GM23338 (cell line): Measurements from ENCODE around the gene HSH2D.

Experiments
- CREB1 ChIP-seq: fragments of 250-450 bp; sonication (Bioruptor Pico); IDR thresholded peaks from 2 replicates; pipeline ENCODE4 v1.5.0; 2020; ENCODE audit warnings: low read depth, mild to moderate bottlenecking, moderate library complexity
- CTCF ChIP-seq, 2 experiments: fragments of 200-600 bp in 1 of 2; sonication (generic) in 1 of 2; conservative IDR thresholded peaks; 2 replicates each; pipeline versions ENCODE4 v1.5.1 to v1.6.1; 2016 to 2017; ENCODE audit warnings: antibody characterized with exemption in 2 of 2, low read depth in 2 of 2, mild to moderate bottlenecking in 2 of 2, moderate library complexity in 1 of 2
- ETS1 ChIP-seq: IDR thresholded peaks from 2 replicates; pipeline ENCODE4 v1.6.1; 2016; ENCODE audit warnings: antibody characterized with exemption
- EZH2 ChIP-seq: fragments of 200-600 bp; sonication (generic); IDR thresholded peaks from one replicate; pipeline ENCODE4 v1.8.0; 2017; ENCODE audit warnings: antibody characterized with exemption, mild to moderate bottlenecking, low read depth; ENCODE audit not compliant: unreplicated experiment
- EZH2phosphoT487 ChIP-seq: fragments of 200-600 bp; sonication (generic); IDR thresholded peaks from one replicate; pipeline ENCODE4 v1.8.1; 2018; ENCODE audit warnings: antibody characterized with exemption; ENCODE audit not compliant: unreplicated experiment
- JUNB ChIP-seq: IDR thresholded peaks from one replicate; pipeline ENCODE4 v1.6.1; 2016; ENCODE audit warnings: antibody characterized with exemption; ENCODE audit not compliant: unreplicated experiment
- NANOG ChIP-seq: IDR thresholded peaks from 2 replicates; pipeline ENCODE4 v1.6.1; 2016; ENCODE audit warnings: antibody characterized with exemption, borderline replicate concordance
- POLR2AphosphoS5 ChIP-seq: IDR thresholded peaks from 2 replicates; pipeline ENCODE4 v1.6.1; 2016; ENCODE audit warnings: antibody characterized with exemption, low read depth
- REST ChIP-seq: IDR thresholded peaks from one replicate; pipeline ENCODE4 v1.6.1; 2018; ENCODE audit warnings: antibody characterized with exemption; ENCODE audit not compliant: unreplicated experiment
- STAT1 ChIP-seq: IDR thresholded peaks from one replicate; pipeline ENCODE4 v1.6.1; 2016; ENCODE audit warnings: antibody characterized with exemption; ENCODE audit not compliant: unreplicated experiment
- ZNF331 ChIP-seq: fragments of 250-450 bp; sonication (Bioruptor Pico); IDR thresholded peaks from 2 replicates; pipeline ENCODE4 v1.5.0; 2020; ENCODE audit warnings: low read depth, mild to moderate bottlenecking, moderate library complexity
- ZNF462 ChIP-seq: fragments of 250-450 bp; sonication (Bioruptor Pico); IDR thresholded peaks from 2 replicates; pipeline ENCODE4 v1.5.0; 2020; ENCODE audit warnings: mild to moderate bottlenecking, moderate library complexity

- TF ChIP-seq CTCF (conservative IDR thresholded peaks at IDR 0.05; ENCODE audit: low read depth in 2 of 2): peak; percentile 46 to 57
- TF ChIP-seq EZH2: no peak
- no peak for TF ChIP-seq POLR2AphosphoS5
- TF ChIP-seq JUNB: no peak
- no peak for TF ChIP-seq ZNF331
- no peak for TF ChIP-seq EZH2phosphoT487
- TF ChIP-seq REST: no peak
- TF ChIP-seq STAT1: no peak
- no peak for TF ChIP-seq ZNF462 (CRISPR knock-in tag)
- no peak for TF ChIP-seq CREB1 (CRISPR knock-in tag)
- no peak for TF ChIP-seq ETS1
- no peak for TF ChIP-seq NANOG
Measured at GRCh38 chr19:16185768-16186123, 42.3 kb downstream of the HSH2D start.
